Heart left ventricle (tissue), 13 donors: ENCODE measurements around the gene RHO.

Experiments used
- CTCF ChIP-seq, 12 donors: fragments of 200-600 bp; sonication (generic) in 4 of 12; IDR thresholded peaks; one replicate each; pipeline versions ENCODE4 v1.5.0 to v1.8.0; 2018 to 2022; ENCODE audit warnings: antibody characterized with exemption in 12 of 12, mild to moderate bottlenecking in 5 of 12
- POLR2A ChIP-seq, 2 donors: fragments of 450-650 bp; IDR thresholded peaks; one replicate each; pipeline ENCODE4 v1.6.1; 2017; ENCODE audit warnings: antibody characterized with exemption in 2 of 2, mild to moderate bottlenecking in 2 of 2, moderate library complexity in 2 of 2
- donor health status: ischemic (EF 13 %, LVEDD 7.1; RV severe dilation, severe dysfunction).
- donor health status: DM: no; HTN: yes; CAD: no.
- donor health status: DM: no; HTN: no; CAD: no.
- donor health status: ischemic (EF 25% LVEDD 6.9; RV normal size, moderate dysfunction).
- donor health status: ischemic (EF 25% LVEDD 5.7; RV mildly dilated, moderate dysfunction).
- donor health status: ischemic (EF 35%, LVEDD 5.7; RV mildly dilated, moderate dysfunction).
- donor health status: nonischemic (EF 11% LVEDD 7.7; RV severe dilation, severe dysfunction).
- donor health status: DM: yes; HTN: yes; CAD: no.
- donor health status: PGD.
- donor health status: ischemic (EF 29% LVEDD 5.4; RV normal size, mild dysfunction).
- donor health status: nonischemic (EF 23%, LVEDD 6.1; RV moderate dilation, normal function).

GRCh38 chr3:129521611-129522010 is 6.8 kb upstream of the RHO start:
- TF ChIP-seq CTCF (IDR thresholded peaks at IDR 0.05) (no peak), POLR2A (IDR thresholded peaks at IDR 0.05) (no peak)
